Activated B cell treated with CpG ODN at 0.5 μM for 24 hours (primary cell): ENCODE measurements around the gene WFS1. TPM values are rescaled to one million over a fixed set of nuclear protein-coding genes. Genes with fewer than 3 reads are reported as not detected.

Experiments used
- ATAC-seq: fragments of 200-7000 bp; cut with Tn5 transposase; one replicate; pipeline ENCODE4 v1.10.0; 2021; ENCODE audit warnings: low read depth, mild to moderate bottlenecking, moderate library complexity
- CTCF ChIA-PET: fragments of 350-600 bp; sonication (Branson Sonifier 250); formaldehyde crosslinking; loops from one replicate; lab custom pipeline; 2021; ENCODE audit warnings: antibody characterized with exemption; lab: Charles Lee
- POLR2A ChIA-PET: fragments of 350-600 bp; sonication (Branson Sonifier 250); formaldehyde crosslinking; loops from one replicate; lab custom pipeline; 2021; ENCODE audit warnings: antibody characterized with exemption; lab: Charles Lee
- DNase-seq: peaks from one replicate; pipeline ENCODE4 v3.0.0; 2022
- H3K27ac Mint-ChIP-seq: one replicate; pipeline ENCODE4 v1.8.0; 2020; ENCODE audit warnings: mixed read lengths
- H3K27me3 Mint-ChIP-seq: one replicate; pipeline ENCODE4 v1.8.0; 2021; ENCODE audit warnings: mixed read lengths
- H3K36me3 Mint-ChIP-seq: one replicate; pipeline ENCODE4 v1.8.0; 2021; ENCODE audit warnings: low read depth, mixed read lengths
- H3K4me1 Mint-ChIP-seq: one replicate; pipeline ENCODE4 v1.8.0; 2021; ENCODE audit warnings: mixed read lengths
- H3K4me3 Mint-ChIP-seq: one replicate; pipeline ENCODE4 v1.8.0; 2020; ENCODE audit warnings: mild to moderate bottlenecking, mixed read lengths
- H3K9me3 Mint-ChIP-seq: one replicate; pipeline ENCODE4 v1.8.0; 2020; ENCODE audit warnings: mixed read lengths
- intact Hi-C: fragments of 100-400 bp; cut with micrococcal nuclease; formaldehyde crosslinking; loops from one replicate; pipeline ENCODE4 v1.15.1; 2024
- total RNA-seq: library from RNA; stranded (reverse); gene quantifications from 2 replicates; pipeline ENCODE4 v1.2.3, GENCODE V29; 2022
- TF ChIP-seq, protein P1 (sequence below): fragments of 200-600 bp; IDR thresholded peaks from one replicate; pipeline ENCODE4 v1.8.0; 2022; ENCODE audit warnings: antibody characterized with exemption, mild to moderate bottlenecking

Gene WFS1
- total RNA-seq, 1 donor from 2014 or later = 2.4 TPM

DNA sequence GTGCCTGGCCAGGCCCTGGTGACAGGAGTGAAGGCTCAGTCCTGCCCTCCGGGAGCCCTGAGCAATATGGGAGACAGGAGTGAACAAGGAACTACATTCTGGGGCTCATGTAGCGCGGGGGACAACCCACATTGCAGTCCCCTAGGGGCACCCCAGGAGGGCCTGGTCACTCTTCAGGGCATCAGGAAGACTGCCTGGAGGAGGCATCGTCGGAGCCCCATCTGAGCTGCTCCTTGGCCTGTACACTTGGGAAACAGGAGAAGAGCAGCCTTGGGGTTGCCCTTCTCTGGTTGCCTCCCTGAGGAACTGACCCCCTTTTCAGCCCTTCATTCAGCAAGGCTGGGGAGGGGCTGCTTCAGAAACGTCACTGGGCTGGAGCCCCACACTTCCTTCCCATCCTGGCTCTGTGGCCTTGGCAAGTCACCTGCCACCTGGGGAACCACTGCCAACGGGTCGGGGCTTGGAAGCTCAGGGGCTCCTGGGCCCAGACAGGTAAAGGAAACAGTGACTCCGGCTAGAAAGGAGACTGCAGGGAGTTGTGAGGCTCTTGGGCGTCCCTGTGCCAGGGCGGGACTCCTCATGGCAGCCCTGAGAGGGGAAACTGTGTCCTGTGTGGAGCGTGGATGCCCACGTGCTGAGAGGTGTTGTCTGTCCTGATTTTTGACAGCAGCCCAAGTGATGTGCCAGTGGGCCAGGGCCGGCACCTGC is 10.1 kb downstream of the WFS1 start:
- Mint-ChIP-seq H3K36me3 (no peaks in the 10 kb centered on the region), H3K4me3 (no peak overlapping the region), H3K4me1 (peaks cover 4% of the 10 kb centered on the region), H3K27ac (no peak overlapping the region), H3K9me3 (no peaks in the 10 kb centered on the region), H3K27me3 (no peaks in the 10 kb centered on the region)
- ATAC-seq (no peak), DNase-seq (no peak)
- intact Hi-C loops = no loop called here
- ChIA-PET POLR2A (no interaction called here), CTCF (no interaction called here)
- TF ChIP-seq, protein P1, sequence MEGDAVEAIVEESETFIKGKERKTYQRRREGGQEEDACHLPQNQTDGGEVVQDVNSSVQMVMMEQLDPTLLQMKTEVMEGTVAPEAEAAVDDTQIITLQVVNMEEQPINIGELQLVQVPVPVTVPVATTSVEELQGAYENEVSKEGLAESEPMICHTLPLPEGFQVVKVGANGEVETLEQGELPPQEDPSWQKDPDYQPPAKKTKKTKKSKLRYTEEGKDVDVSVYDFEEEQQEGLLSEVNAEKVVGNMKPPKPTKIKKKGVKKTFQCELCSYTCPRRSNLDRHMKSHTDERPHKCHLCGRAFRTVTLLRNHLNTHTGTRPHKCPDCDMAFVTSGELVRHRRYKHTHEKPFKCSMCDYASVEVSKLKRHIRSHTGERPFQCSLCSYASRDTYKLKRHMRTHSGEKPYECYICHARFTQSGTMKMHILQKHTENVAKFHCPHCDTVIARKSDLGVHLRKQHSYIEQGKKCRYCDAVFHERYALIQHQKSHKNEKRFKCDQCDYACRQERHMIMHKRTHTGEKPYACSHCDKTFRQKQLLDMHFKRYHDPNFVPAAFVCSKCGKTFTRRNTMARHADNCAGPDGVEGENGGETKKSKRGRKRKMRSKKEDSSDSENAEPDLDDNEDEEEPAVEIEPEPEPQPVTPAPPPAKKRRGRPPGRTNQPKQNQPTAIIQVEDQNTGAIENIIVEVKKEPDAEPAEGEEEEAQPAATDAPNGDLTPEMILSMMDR = no peak

DNA sequence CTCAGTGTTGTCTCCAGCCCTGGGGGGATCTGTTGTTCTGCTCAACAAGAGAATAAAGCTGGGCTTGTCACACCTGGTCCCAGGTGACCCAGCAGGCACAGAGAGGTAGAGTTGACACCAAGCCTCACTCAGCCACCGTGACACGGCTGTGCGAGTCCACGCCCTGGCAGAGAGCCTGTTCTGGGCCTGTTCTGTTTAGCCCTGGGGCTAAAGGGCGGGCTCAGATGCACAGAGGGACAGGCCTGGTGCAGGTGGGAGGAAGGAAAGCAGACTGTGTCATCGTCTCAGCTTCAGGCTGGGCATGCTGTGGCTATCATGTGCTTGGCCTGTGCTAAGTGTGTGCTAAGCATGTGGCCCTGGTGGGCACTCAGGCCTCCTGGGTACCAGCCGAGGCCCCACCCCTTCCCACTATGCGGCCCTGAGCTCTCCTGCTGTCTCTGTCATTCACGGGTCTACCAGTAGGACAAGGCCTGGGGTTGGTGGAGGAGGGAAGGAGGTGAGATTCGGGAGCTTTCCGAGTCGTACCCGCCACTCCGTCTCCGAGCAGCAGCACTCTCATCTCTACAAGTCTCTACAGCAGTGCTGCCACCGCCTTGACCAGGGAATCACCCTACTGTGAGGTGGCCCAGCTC is 10.8 kb downstream of the WFS1 start:
- ATAC-seq (no peak), DNase-seq (no peak)
- ChIA-PET CTCF (no interaction called here), POLR2A (no interaction called here)
- Mint-ChIP-seq H3K27ac (no peak overlapping the region), H3K4me1 (peaks cover 4% of the 10 kb centered on the region), H3K4me3 (no peak overlapping the region), H3K27me3 (no peaks in the 10 kb centered on the region), H3K36me3 (no peaks in the 10 kb centered on the region), H3K9me3 (no peaks in the 10 kb centered on the region)
- intact Hi-C loops = no loop called here
- TF ChIP-seq, protein P1 = no peak

GRCh38 chr4:6281436-6282313 is 12.0 kb downstream of the WFS1 start:
- intact Hi-C loops = no loop called here
- Mint-ChIP-seq H3K9me3 (no peaks in the 10 kb centered on the region), H3K4me1 (peaks cover 4% of the 10 kb centered on the region), H3K27me3 (no peaks in the 10 kb centered on the region), H3K4me3 (no peak overlapping the region), H3K27ac (no peak overlapping the region), H3K36me3 (no peaks in the 10 kb centered on the region)
- TF ChIP-seq, protein P1 = no peak
- DNase-seq (no peak), ATAC-seq (no peak)
- POLR2A ChIA-PET = no interaction called here
- CTCF ChIA-PET = no interaction called here

DNA sequence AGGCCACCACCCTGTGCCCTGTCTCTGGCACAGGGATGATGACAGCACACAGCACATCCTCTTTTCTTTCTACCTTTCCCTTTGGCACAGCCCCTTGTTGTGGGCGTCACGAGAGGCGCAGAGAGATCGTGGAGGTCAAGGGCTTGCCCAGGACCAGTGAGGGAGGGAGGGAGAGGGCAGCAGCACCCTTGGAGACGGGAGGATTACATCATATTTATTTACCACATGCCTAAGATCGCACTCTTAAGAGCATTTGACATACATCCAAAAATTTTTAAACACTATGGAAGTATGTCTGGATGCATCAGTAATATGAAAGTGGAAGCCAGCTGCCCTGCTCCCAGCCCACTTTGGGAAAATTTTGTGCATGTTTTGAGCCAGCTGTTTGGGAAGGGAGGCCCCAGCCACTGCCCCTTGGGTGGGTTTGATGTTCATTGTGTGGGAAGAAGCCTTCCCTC is 12.7 kb downstream of the WFS1 start:
- no peaks in the 10 kb centered on the region for H3K27me3 Mint-ChIP-seq
- POLR2A ChIA-PET = no interaction called here

More for the DNA sequence above, 12.7 kb downstream of the WFS1 start:
- TF ChIP-seq, protein P1 = no peak
- Mint-ChIP-seq H3K27ac (no peak overlapping the region), H3K4me1 (peaks cover 4% of the 10 kb centered on the region), H3K9me3 (no peaks in the 10 kb centered on the region), H3K36me3 (no peaks in the 10 kb centered on the region), H3K4me3 (no peak overlapping the region)
- intact Hi-C loops = no loop called here
- ATAC-seq (no peak), DNase-seq (no peak)
- CTCF ChIA-PET = no interaction called here
